Osteoblast (primary cell): Measurements from ENCODE around the gene ZSWIM6. TPM values are rescaled to one million over a fixed set of nuclear protein-coding genes. Genes with fewer than 3 reads are reported as not detected.

Experiments
- DNase-seq: peaks from one replicate; pipeline ENCODE4 v3.0.0; 2011; ENCODE audit warnings: low spot score, mixed read lengths; ENCODE audit not compliant: insufficient read length; ENCODE audit errors: missing footprints
- H2AFZ ChIP-seq: 2 replicates; pipeline ENCODE4 v1.6.0; 2011; ENCODE audit warnings: mild to moderate bottlenecking, low read length
- H3K27ac ChIP-seq: 2 replicates; pipeline ENCODE4 v1.5.1; 2011; ENCODE audit warnings: mild to moderate bottlenecking, low read depth, low read length, moderate library complexity
- H3K27me3 ChIP-seq: 2 replicates; pipeline ENCODE4 v1.6.0; 2012; ENCODE audit warnings: mild to moderate bottlenecking, control low read depth, inconsistent platforms, low read length, moderate library complexity; ENCODE audit not compliant: insufficient read depth
- H3K36me3 ChIP-seq: 2 replicates; pipeline ENCODE4 v1.5.1; 2011; ENCODE audit warnings: mild to moderate bottlenecking, low read length, control low read depth, moderate library complexity; ENCODE audit not compliant: insufficient read depth
- H3K4me1 ChIP-seq: 2 replicates; pipeline ENCODE4 v1.5.1; 2011; ENCODE audit warnings: mild to moderate bottlenecking, low read length, control low read depth, moderate library complexity; ENCODE audit not compliant: insufficient read depth
- H3K4me2 ChIP-seq: 2 replicates; pipeline ENCODE4 v1.6.0; 2011; ENCODE audit warnings: mild to moderate bottlenecking, low read length; ENCODE audit not compliant: insufficient read depth
- H3K4me3 ChIP-seq: fragments of 200-600 bp; sonication (generic); 3 replicates; pipeline ENCODE4 v1.5.1; 2012; ENCODE audit warnings: mild to moderate bottlenecking, low read length, inconsistent platforms; ENCODE audit not compliant: insufficient read depth
- H3K79me2 ChIP-seq: 2 replicates; pipeline ENCODE4 v1.6.0; 2012; ENCODE audit warnings: mild to moderate bottlenecking, low read length, control low read depth, inconsistent platforms; ENCODE audit not compliant: insufficient read depth
- H3K9me3 ChIP-seq: 2 replicates; pipeline ENCODE4 v1.5.1; 2011; ENCODE audit warnings: low read depth, low read length, control low read depth
- H4K20me1 ChIP-seq: 2 replicates; pipeline ENCODE4 v1.6.0; 2012; ENCODE audit warnings: mild to moderate bottlenecking, low read length, control low read depth; ENCODE audit not compliant: insufficient read depth
- total RNA-seq: library from RNA; depleted of rRNA; stranded (reverse); fragments of >200 nt; gene quantifications from 2 replicates; pipeline ENCODE4 v1.2.3, GENCODE V29; 2012
- TF ChIP-seq, protein P1 (sequence below): IDR thresholded peaks from 2 replicates; pipeline ENCODE4 v1.5.1; 2011; ENCODE audit warnings: mild to moderate bottlenecking, low read depth, low read length, moderate library complexity; ENCODE audit errors: extremely low read depth

ZSWIM6 gene
- total RNA-seq, 1 donor: 10.5 TPM

DNA sequence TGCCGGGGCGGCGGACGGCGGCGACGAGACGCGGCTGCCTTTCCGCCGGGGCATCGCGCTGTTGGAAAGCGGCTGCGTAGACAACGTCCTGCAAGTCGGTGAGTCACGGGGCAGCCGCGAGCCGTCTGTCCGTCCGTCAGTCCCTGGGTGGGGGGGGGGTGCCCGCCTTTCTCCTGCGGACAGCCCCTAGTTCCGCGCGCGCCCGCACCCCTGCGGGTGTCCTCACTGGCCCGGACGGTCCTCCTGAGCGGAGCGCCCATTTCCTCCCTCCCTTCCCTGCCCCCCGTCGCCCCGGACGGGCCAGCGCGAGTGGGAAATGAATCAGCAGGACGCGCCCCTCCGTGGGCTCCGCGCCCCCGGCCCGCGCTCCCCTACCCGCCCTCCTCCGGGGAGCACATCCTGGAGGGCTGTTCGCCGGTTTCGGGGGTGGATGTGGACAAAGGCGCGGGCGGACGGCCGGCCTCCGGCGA lies 828 bp downstream of the ZSWIM6 start:
- Histone ChIP-seq H3K27me3 (no peaks in the 10 kb centered on the region), H3K4me3 (peak overlapping the region; percentile 80), H3K4me2 (no peak overlapping the region), H4K20me1 (peaks cover 37% of the 10 kb centered on the region), H3K27ac (peak overlapping the region; percentile 75), H3K4me1 (peaks cover 36% of the 10 kb centered on the region), H3K79me2 (peaks cover 55% of the 10 kb centered on the region), H2AFZ (no peak overlapping the region), H3K9me3 (no peaks in the 10 kb centered on the region), H3K36me3 (no peaks in the 10 kb centered on the region)
- TF ChIP-seq, protein P1, sequence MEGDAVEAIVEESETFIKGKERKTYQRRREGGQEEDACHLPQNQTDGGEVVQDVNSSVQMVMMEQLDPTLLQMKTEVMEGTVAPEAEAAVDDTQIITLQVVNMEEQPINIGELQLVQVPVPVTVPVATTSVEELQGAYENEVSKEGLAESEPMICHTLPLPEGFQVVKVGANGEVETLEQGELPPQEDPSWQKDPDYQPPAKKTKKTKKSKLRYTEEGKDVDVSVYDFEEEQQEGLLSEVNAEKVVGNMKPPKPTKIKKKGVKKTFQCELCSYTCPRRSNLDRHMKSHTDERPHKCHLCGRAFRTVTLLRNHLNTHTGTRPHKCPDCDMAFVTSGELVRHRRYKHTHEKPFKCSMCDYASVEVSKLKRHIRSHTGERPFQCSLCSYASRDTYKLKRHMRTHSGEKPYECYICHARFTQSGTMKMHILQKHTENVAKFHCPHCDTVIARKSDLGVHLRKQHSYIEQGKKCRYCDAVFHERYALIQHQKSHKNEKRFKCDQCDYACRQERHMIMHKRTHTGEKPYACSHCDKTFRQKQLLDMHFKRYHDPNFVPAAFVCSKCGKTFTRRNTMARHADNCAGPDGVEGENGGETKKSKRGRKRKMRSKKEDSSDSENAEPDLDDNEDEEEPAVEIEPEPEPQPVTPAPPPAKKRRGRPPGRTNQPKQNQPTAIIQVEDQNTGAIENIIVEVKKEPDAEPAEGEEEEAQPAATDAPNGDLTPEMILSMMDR: no peak
- DNase-seq: peak; percentile 95

DNA sequence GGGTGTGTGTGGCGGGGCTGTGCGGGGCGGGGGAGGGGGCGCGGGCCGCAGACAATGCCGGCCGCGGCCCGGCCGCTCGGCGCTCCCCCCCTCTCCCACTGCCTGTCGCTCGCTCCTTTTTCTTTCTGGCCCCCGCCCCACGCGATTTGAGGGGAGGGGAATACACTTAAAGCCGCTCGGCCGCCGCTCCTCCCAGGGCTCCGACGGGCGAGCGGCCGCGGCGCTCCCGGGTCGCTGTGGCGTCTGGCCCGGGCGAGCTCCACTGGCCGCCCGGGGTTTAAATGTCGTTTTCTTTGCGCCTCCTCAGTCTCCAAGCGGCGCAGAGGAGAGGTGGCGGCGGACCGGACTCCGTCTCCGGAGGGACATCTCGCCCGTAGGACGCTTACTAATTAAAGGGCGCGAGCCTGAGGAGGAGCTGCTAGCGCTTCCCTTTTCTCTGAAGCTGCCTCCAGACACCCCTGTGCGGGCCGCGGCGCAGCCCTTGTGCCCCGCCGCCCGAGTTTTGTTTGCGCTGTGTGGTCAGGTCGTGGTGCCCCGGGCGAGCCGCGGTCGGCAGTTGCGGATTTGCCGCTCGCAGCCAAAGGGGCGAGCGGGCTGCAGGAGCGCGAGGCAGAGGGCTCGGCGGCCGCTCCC lies 1.4 kb downstream of the ZSWIM6 start:
- TF ChIP-seq, protein P1: no peak
- no peaks in the 10 kb centered on the region for H3K9me3 ChIP-seq
- no peaks in the 10 kb centered on the region for H3K36me3 ChIP-seq
- H3K4me2 ChIP-seq: peak overlapping the region; percentile 84
- H2AFZ ChIP-seq: no peak overlapping the region
- H3K27me3 ChIP-seq: no peaks in the 10 kb centered on the region
- peaks cover 60% of the 10 kb centered on the region for H3K79me2 ChIP-seq
- DNase-seq: peak; percentile 83
- H3K4me1 ChIP-seq: peaks cover 30% of the 10 kb centered on the region
- peak overlapping the region; percentile 75 for H3K27ac ChIP-seq
- H4K20me1 ChIP-seq: peaks cover 38% of the 10 kb centered on the region
- H3K4me3 ChIP-seq: peak overlapping the region; percentile 80

DNA sequence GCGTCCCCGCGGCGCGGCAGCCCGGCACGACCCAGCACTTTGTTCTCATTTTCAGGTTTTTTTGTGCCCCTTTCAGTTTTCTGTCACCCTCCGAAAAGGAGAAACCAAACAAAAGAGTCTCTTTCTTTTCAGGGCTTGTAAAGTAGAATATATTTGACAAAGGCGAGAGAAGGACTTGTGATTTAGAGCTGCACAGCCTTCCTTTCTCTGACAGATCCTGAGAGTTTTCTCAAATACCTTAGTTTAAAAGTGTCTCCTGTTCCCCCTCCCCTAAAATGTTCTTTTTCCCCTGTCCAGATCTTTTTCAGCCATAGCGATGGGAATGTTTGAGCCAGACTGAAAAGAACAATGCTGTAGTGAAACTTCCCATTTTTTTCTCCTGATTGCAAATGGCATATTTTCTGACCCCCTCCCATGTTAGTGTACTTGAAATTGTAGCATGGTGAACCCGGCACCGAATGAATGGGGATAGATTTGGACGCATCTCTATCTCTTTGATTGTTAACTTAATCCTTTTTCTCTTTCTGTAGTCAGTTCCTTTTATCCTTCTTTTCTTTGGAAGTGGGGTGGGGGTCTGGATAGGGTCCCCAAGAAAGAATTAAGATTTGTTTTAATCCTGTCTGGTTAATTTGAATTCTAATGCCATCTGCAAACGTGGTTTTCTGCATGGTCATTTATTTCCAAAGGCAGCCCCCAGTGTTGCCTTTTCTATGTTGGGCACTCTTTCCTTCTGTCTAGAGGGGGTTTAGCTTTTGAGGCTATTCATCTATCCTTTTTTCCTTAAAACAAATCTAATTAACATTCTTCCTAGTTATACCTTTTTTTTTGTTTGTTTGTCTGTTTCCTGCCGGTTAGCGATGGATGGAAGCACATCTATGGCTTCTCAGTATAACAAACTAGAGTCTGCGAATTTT lies 2.2 kb downstream of the ZSWIM6 start:
- peak; percentile 41 for DNase-seq
- H3K4me1 ChIP-seq: peaks cover 23% of the 10 kb centered on the region
- no peaks in the 10 kb centered on the region for H3K27me3 ChIP-seq
- H3K79me2 ChIP-seq: peaks cover 68% of the 10 kb centered on the region
- peak overlapping the region; percentile 80 for H3K4me3 ChIP-seq
- H4K20me1 ChIP-seq: peaks cover 45% of the 10 kb centered on the region
- TF ChIP-seq, protein P1: no peak
- peak overlapping the region; percentile 75 for H3K27ac ChIP-seq
- no peaks in the 10 kb centered on the region for H3K36me3 ChIP-seq
- peak overlapping the region; percentile 84 for H3K4me2 ChIP-seq
- H3K9me3 ChIP-seq: no peaks in the 10 kb centered on the region
- H2AFZ ChIP-seq: no peak overlapping the region
